H1 (cell line): ENCODE results near the gene FOSB. TPM values are rescaled to one million over a fixed set of nuclear protein-coding genes. Genes with fewer than 3 reads are reported as not detected.

Source experiments
- CTCF ChIA-PET: fragments of 300-600 bp; sonication (Branson Sonifier 250); formaldehyde crosslinking; loops from one replicate; lab custom pipeline; 2021; ENCODE audit not compliant: partially characterized antibody; lab: Charles Lee
- POLR2A ChIA-PET: fragments of 300-600 bp; sonication (Branson Sonifier 250); formaldehyde crosslinking; loops from one replicate; lab custom pipeline; 2021; ENCODE audit warnings: inconsistent platforms; ENCODE audit not compliant: partially characterized antibody; lab: Charles Lee
- DNase-seq, 2 experiments: peaks; one replicate each; pipeline versions ENCODE4 v3.0.0 to v3.0.0-alpha.2; 2010 to 2022; ENCODE audit warnings: low spot score in 2 of 2, low read depth in 1 of 2, mixed read lengths in 1 of 2
- FAIRE-seq: peaks from 2 replicates; lab custom pipeline; 2011; peaks lifted over from hg19 to GRCh38; lab: Jason Lieb, UNC
- H2AFZ ChIP-seq: 2 replicates; pipeline ENCODE4 v1.8.1; 2012; ENCODE audit warnings: low read length, inconsistent platforms
- H2AK5ac ChIP-seq: 2 replicates; pipeline ENCODE4 v1.6.1; 2013; ENCODE audit warnings: low read depth, low read length
- H2BK120ac ChIP-seq: replicated peaks from 2 replicates; pipeline ENCODE3; 2013; ENCODE audit warnings: low read depth, low read length, inconsistent platforms
- H2BK12ac ChIP-seq: 2 replicates; pipeline ENCODE4 v1.6.1; 2013; ENCODE audit warnings: low read depth, low read length
- H2BK15ac ChIP-seq: 2 replicates; pipeline ENCODE4 v1.6.1; 2013; ENCODE audit warnings: low read length
- H2BK20ac ChIP-seq: 2 replicates; pipeline ENCODE4 v1.6.1; 2013; ENCODE audit warnings: low read length
- H2BK5ac ChIP-seq: 2 replicates; pipeline ENCODE4 v1.6.1; 2013; ENCODE audit warnings: low read depth, low read length
- H3K14ac ChIP-seq: 2 replicates; pipeline ENCODE4 v1.6.1; 2013; ENCODE audit warnings: inconsistent platforms; ENCODE audit not compliant: insufficient read length
- H3K18ac ChIP-seq: 2 replicates; pipeline ENCODE4 v1.6.1; 2013; ENCODE audit warnings: low read length; ENCODE audit errors: extremely low read depth
- H3K23ac ChIP-seq: 2 replicates; pipeline ENCODE4 v1.6.1; 2013; ENCODE audit warnings: inconsistent platforms; ENCODE audit not compliant: insufficient read length
- H3K23me2 ChIP-seq: 2 replicates; pipeline ENCODE4 v1.6.1; 2013; ENCODE audit warnings: low read depth, low read length
- H3K27ac ChIP-seq: 2 replicates; pipeline ENCODE4 v1.6.1; 2011; ENCODE audit warnings: low read depth, low read length, inconsistent platforms
- H3K27me3 ChIP-seq, 4 experiments: replicated peaks in 1 of 4; 1 replicate in 1 of 4; 2 replicates in 3 of 4; pipeline versions ENCODE4 v1.6.1 to v1.8.1; 2011 to 2013; ENCODE audit warnings: low read length in 3 of 4, mild to moderate bottlenecking in 3 of 4, inconsistent platforms in 2 of 4, mixed read lengths in 2 of 4, moderate library complexity in 1 of 4; ENCODE audit not compliant: control insufficient read depth in 3 of 4, insufficient read depth in 3 of 4; ENCODE audit errors: extremely low read depth in 1 of 4
- H3K36me3 ChIP-seq, 4 experiments: 2 replicates each; pipeline versions ENCODE4 v1.6.1 to v1.8.1; 2011 to 2013; ENCODE audit warnings: mild to moderate bottlenecking in 4 of 4, low read length in 3 of 4, moderate library complexity in 2 of 4, control low read depth in 1 of 4, inconsistent platforms in 1 of 4; ENCODE audit not compliant: insufficient read depth in 4 of 4, control insufficient read depth in 2 of 4
- H3K4ac ChIP-seq: replicated peaks from 2 replicates; pipeline ENCODE3; 2013; ENCODE audit warnings: low read length, low read depth, mixed read lengths, inconsistent platforms; ENCODE audit not compliant: insufficient read length
- H3K4me1 ChIP-seq, 4 experiments: replicated peaks in 1 of 4; 1 replicate in 1 of 4; 2 replicates in 3 of 4; pipeline versions ENCODE4 v1.6.1 to v1.8.1; 2011 to 2013; ENCODE audit warnings: low read length in 3 of 4, inconsistent platforms in 2 of 4, mixed read lengths in 1 of 4; ENCODE audit not compliant: insufficient read depth in 4 of 4, control insufficient read depth in 3 of 4
- H3K4me2 ChIP-seq, 2 experiments: 2 replicates each; pipeline versions ENCODE4 v1.6.1 to v1.8.1; 2011 to 2013; ENCODE audit warnings: low read depth in 2 of 2, low read length in 2 of 2, control low read depth in 1 of 2, inconsistent platforms in 1 of 2, mild to moderate bottlenecking in 1 of 2; ENCODE audit not compliant: insufficient read depth in 1 of 2
- H3K4me3 ChIP-seq, 4 experiments: fragments of 200-600, 300-600 bp in 1 of 4; sonication (generic), shearing (Covaris generic), sonication (Bioruptor Twin) in 1 of 4; 2 replicates each; pipeline versions ENCODE4 v1.5.1 to v1.8.1; 2011 to 2016; ENCODE audit warnings: low read length in 4 of 4, low read depth in 3 of 4, control low read depth in 2 of 4, inconsistent platforms in 2 of 4, mild to moderate bottlenecking in 2 of 4, mixed read lengths in 1 of 4, moderate library complexity in 1 of 4; ENCODE audit not compliant: insufficient read depth in 2 of 4; ENCODE audit errors: extremely low read depth in 1 of 4
- H3K56ac ChIP-seq: replicated peaks from 2 replicates; pipeline ENCODE3; 2013; ENCODE audit warnings: low read depth, mild to moderate bottlenecking, mixed read lengths, low read length, inconsistent platforms; ENCODE audit not compliant: insufficient read length
- H3K79me1 ChIP-seq: 2 replicates; pipeline ENCODE4 v1.6.1; 2013; ENCODE audit warnings: low read depth, low read length, control low read depth
- H3K79me2 ChIP-seq, 2 experiments: 2 replicates each; pipeline versions ENCODE4 v1.6.1 to v1.8.1; 2012 to 2013; ENCODE audit warnings: low read length in 2 of 2, mild to moderate bottlenecking in 2 of 2, inconsistent platforms in 1 of 2; ENCODE audit not compliant: insufficient read depth in 2 of 2, control insufficient read depth in 1 of 2
- H3K9ac ChIP-seq, 4 experiments: replicated peaks in 1 of 4; 1 replicate in 1 of 4; 2 replicates in 3 of 4; pipeline versions ENCODE4 v1.6.1 to v1.8.1; 2011 to 2013; ENCODE audit warnings: low read depth in 3 of 4, low read length in 3 of 4, control low read depth in 2 of 4, mild to moderate bottlenecking in 2 of 4, moderate library complexity in 2 of 4, inconsistent platforms in 1 of 4; ENCODE audit errors: extremely low read depth in 1 of 4
- H3K9me3 ChIP-seq, 2 experiments: 2 replicates each; pipeline versions ENCODE4 v1.6.1 to v1.8.1; 2012 to 2013; ENCODE audit warnings: mild to moderate bottlenecking in 2 of 2, moderate library complexity in 2 of 2, control low read depth in 1 of 2, inconsistent platforms in 1 of 2, low read depth in 1 of 2, low read length in 1 of 2, mixed read lengths in 1 of 2; ENCODE audit not compliant: insufficient read depth in 2 of 2
- H4K20me1 ChIP-seq, 2 experiments: replicated peaks in 1 of 2; 2 replicates each; pipeline versions ENCODE3 to v1.8.1; 2011 to 2013; ENCODE audit warnings: inconsistent platforms in 2 of 2, low read length in 2 of 2, mild to moderate bottlenecking in 1 of 2; ENCODE audit not compliant: insufficient read depth in 2 of 2, control insufficient read depth in 1 of 2
- H4K5ac ChIP-seq: 2 replicates; pipeline ENCODE4 v1.6.1; 2013; ENCODE audit warnings: low read length, low read depth, mixed read lengths, inconsistent platforms; ENCODE audit not compliant: insufficient read length
- H4K8ac ChIP-seq: 2 replicates; pipeline ENCODE4 v1.8.0; 2013; ENCODE audit warnings: mild to moderate bottlenecking, moderate library complexity, low read length, inconsistent platforms; ENCODE audit not compliant: insufficient read depth; ENCODE audit errors: extremely low read depth
- H4K91ac ChIP-seq: replicated peaks from 2 replicates; pipeline ENCODE3; 2013; ENCODE audit warnings: low read length, mixed read lengths, inconsistent platforms; ENCODE audit not compliant: insufficient read length
- ASH2L ChIP-seq: fragments of 200-600, 300-600 bp; sonication (generic); IDR thresholded peaks from one replicate; pipeline ENCODE4 v1.7.1; 2017; ENCODE audit warnings: low read length
- CREB1 ChIP-seq: IDR thresholded peaks from 2 replicates; pipeline ENCODE4 v1.6.1; 2012; ENCODE audit warnings: inconsistent platforms
- HDAC6 ChIP-seq: IDR thresholded peaks from one replicate; pipeline ENCODE4 v1.7.1; 2012; ENCODE audit warnings: low read depth, mild to moderate bottlenecking, inconsistent platforms, low read length, moderate library complexity
- JUN ChIP-seq: IDR thresholded peaks from 2 replicates; pipeline ENCODE4 v1.6.1; 2011; ENCODE audit warnings: low read depth, mild to moderate bottlenecking, improper control_type of control experiment, low read length
- POU5F1 ChIP-seq: IDR thresholded peaks from 2 replicates; pipeline ENCODE4 v1.6.1; 2011; ENCODE audit warnings: low read depth, mild to moderate bottlenecking, low read length, moderate library complexity
- RBBP5 ChIP-seq: IDR thresholded peaks from 2 replicates; pipeline ENCODE4 v1.7.1; 2012; ENCODE audit warnings: low read depth, mild to moderate bottlenecking, inconsistent platforms, low read length, moderate library complexity, borderline replicate concordance
- RNF2 ChIP-seq: fragments of 200-900, 300-1000 bp; sonication (generic); IDR thresholded peaks from 2 replicates; pipeline ENCODE4 v1.7.1; 2016; ENCODE audit warnings: borderline replicate concordance, low read depth, mild to moderate bottlenecking, antibody characterized with exemption, low read length; ENCODE audit not compliant: poor library complexity, severe bottlenecking; ENCODE audit errors: missing control alignments
- RXRA ChIP-seq: IDR thresholded peaks from 2 replicates; pipeline ENCODE4 v1.6.1; 2011; ENCODE audit warnings: low read depth, mild to moderate bottlenecking, low read length, moderate library complexity; ENCODE audit not compliant: insufficient read depth
- SUZ12 ChIP-seq: fragments of 200-600 bp; sonication (generic); IDR thresholded peaks from 2 replicates; pipeline ENCODE4 v1.6.1; 2012; ENCODE audit warnings: mild to moderate bottlenecking, inconsistent platforms, low read length, moderate library complexity, mixed read lengths
- TAF1 ChIP-seq: IDR thresholded peaks from 2 replicates; pipeline ENCODE4 v1.6.1; 2011; ENCODE audit warnings: mild to moderate bottlenecking, low read depth, low read length
- TAF7 ChIP-seq: optimal IDR thresholded peaks from 2 replicates; pipeline ENCODE3; 2011; ENCODE audit warnings: low read depth, mild to moderate bottlenecking, inconsistent platforms, low read length, moderate library complexity, borderline replicate concordance
- TCF12 ChIP-seq: IDR thresholded peaks from 2 replicates; pipeline ENCODE4 v1.6.1; 2011; ENCODE audit warnings: low read depth, mild to moderate bottlenecking, low read length
- ZNF274 ChIP-seq: IDR thresholded peaks from 2 replicates; pipeline ENCODE4 v1.7.0; 2012; ENCODE audit warnings: low read length, borderline replicate concordance; ENCODE audit errors: extremely low read depth
- WGBS, 2 experiments: shearing (Covaris generic) in 1 of 2; methylation state at CpG; one replicate each; pipeline versions ENCODE4 v1.1.6 to v1.1.7; 2013 to 2015; ENCODE audit warnings: low lambda C conversion rate in 2 of 2, mixed read lengths in 2 of 2, inconsistent platforms in 1 of 2, low coverage in 1 of 2, missing lambda C conversion rate in 1 of 2; ENCODE audit not compliant: insufficient replicate concordance in 2 of 2, insufficient coverage in 1 of 2, insufficient read length in 1 of 2; ENCODE audit errors: extremely low coverage in 1 of 2, missing lambda C conversion rate in 1 of 2; 5-methylcytosine and 5-hydroxymethylcytosine counted together
- polyA plus RNA-seq, 7 experiments: library from polyadenylated mRNA; depleted of rRNA in 3 of 7; stranded (reverse) in 5 of 7; unstranded in 2 of 7; fragments of >200 nt in 5 of 7; fragments of 200-250 nt in 2 of 7; gene quantifications; 1 replicate in 5 of 7; 2 replicates in 1 of 7; 4 replicates in 1 of 7; pipeline versions ENCODE4 v1.2.1 to v1.2.3, GENCODE V29; 2011 to 2013; ENCODE audit warnings: missing spikeins in 2 of 7, mixed read lengths in 2 of 7
- total RNA-seq: library from RNA; stranded (reverse); fragmentation: NEBNext Ultra II Directional; extraction: Animal tissue kit (Norgen Biotek cat#: 25700); gene quantifications from 2 replicates; pipeline ENCODE4 v1.2.1, GENCODE V29; 2021

FOSB gene
- total and polyA plus RNA-seq, 2 of the 8 experiments (the other 6 are each of a cell fraction or from before 2014, with no cell fraction given), result 0.44 to 2.7 TPM

DNA sequence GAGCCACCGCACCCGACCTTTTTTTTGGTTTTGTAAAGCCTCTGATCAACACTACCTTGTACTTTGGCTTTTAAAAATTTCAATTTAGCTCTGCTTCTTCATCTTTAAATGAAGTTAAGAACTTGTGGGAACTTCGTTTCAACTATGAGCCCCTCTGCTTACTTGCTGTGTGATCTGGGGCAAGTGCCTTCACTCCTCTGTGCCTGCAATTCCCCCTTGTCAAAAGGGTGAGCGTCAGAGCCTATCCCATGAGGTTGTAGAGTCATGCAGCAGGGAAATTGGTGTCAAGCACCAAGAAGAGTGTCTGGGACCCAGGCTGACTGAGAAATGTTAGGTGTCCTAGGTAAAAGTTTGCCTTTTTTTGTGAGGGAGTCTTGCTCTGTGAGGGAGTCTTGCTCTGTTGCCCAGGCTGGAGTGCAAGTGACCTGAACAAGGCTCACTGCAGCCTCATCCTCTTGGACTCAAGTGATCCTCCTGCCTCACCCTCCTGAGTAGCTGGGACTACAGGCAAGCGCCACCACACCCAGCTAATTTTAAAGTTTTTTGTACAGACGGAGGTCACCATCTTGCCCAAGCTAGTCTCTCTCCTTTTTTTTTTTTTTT, 45.2 kb downstream of the FOSB start:
- peak overlapping the region; percentile 52; the same call in 1 of the 2 replicates for H2BK5ac ChIP-seq
- peak overlapping the region; percentile 23; the same call in 1 of the 2 replicates for H2BK12ac ChIP-seq
- no peak overlapping the region for H3K27ac ChIP-seq
- H2BK15ac ChIP-seq, result no peak overlapping the region
- no peak overlapping the region for H3K4me2 ChIP-seq
- WGBS, 2 experiments, result 87% methylated on average over 6 of the region's 6 CpGs; no CpG with 5 or more reads in 1 of the 2 experiments
- H3K36me3 ChIP-seq, result peaks cover 0 to 7% (median 3%) of the 10 kb centered on the region in 4 experiments; a peak in 5 of 8 replicates
- no peak overlapping the region for H2BK120ac ChIP-seq
- POLR2A ChIA-PET, result interaction anchor here (1.2 kb wide), 1 partner anchor 23 kb away, joined by 3 read pairs; no protein-coding TSS in a partner anchor
- no peak overlapping the region for H2AK5ac ChIP-seq
- H3K4ac ChIP-seq, result no peak overlapping the region
- DNase-seq (no peak), FAIRE-seq (no peak)
- no peak overlapping the region for H3K56ac ChIP-seq
- H3K18ac ChIP-seq, result no peak overlapping the region
- no peak overlapping the region for H2BK20ac ChIP-seq
- H4K8ac ChIP-seq, result no peak overlapping the region
- H3K4me3 ChIP-seq, result no peak overlapping the region
- H3K79me1 ChIP-seq, result peaks cover 32% of the 10 kb centered on the region
- no peak overlapping the region for H3K23ac ChIP-seq
- no peak overlapping the region for H3K14ac ChIP-seq
- H3K27me3 ChIP-seq, result no peaks in the 10 kb centered on the region
- no peak overlapping the region for H4K91ac ChIP-seq
- no peaks in the 10 kb centered on the region for H3K9me3 ChIP-seq
- peaks cover 18 to 37% of the 10 kb centered on the region in 2 experiments for H4K20me1 ChIP-seq
- H3K23me2 ChIP-seq, result peaks cover 4% of the 10 kb centered on the region; the same call in 1 of the 2 replicates
- H3K9ac ChIP-seq, result peak overlapping the region in 1 of 4 experiments; percentile 26; a peak in 1 of 7 replicates
- peaks cover 31 to 81% of the 10 kb centered on the region in 2 experiments for H3K79me2 ChIP-seq
- peaks cover 0 to 8% (median 5%) of the 10 kb centered on the region in 4 experiments; a peak in 6 of 7 replicates for H3K4me1 ChIP-seq
- H4K5ac ChIP-seq, result no peak overlapping the region
- no peak overlapping the region for H2AFZ ChIP-seq
- CTCF ChIA-PET, result interaction anchor here (0.6 to 1.5 kb wide), 2 partner anchors 45 to 120 kb away, joined by 3 to 6 read pairs; no protein-coding TSS in a partner anchor
- TF ChIP-seq HDAC6 (no peak), SUZ12 (no peak), RBBP5 (no peak), POU5F1 (no peak), ASH2L (no peak), JUN (no peak), ZNF274 (no peak), TCF12 (no peak), RNF2 (no peak), CREB1 (no peak), TAF1 (no peak), RXRA (no peak), TAF7 (no peak)
